Fibroblast of lung (primary cell): ENCODE results near the gene DDX25. TPM values are rescaled to one million over a fixed set of nuclear protein-coding genes. Genes with fewer than 3 reads are reported as not detected.

Experiments used
- DNase-seq, 2 donors: peaks; one replicate each; pipeline versions ENCODE4 v3.0.0 to v3.0.0-alpha.2; 2010; ENCODE audit warnings: low read depth in 2 of 2
- H2AFZ ChIP-seq: 2 replicates; pipeline ENCODE4 v1.5.1; 2012; ENCODE audit warnings: low read length, control low read depth, inconsistent platforms
- H3K27ac ChIP-seq: 2 replicates; pipeline ENCODE4 v1.5.1; 2011; ENCODE audit warnings: low read length, control low read depth; ENCODE audit not compliant: insufficient read depth
- H3K27me3 ChIP-seq: 2 replicates; pipeline ENCODE4 v1.5.1; 2011; ENCODE audit warnings: mild to moderate bottlenecking, low read length; ENCODE audit not compliant: control insufficient read depth, insufficient read depth
- H3K36me3 ChIP-seq: 2 replicates; pipeline ENCODE4 v1.5.1; 2011; ENCODE audit warnings: low read length; ENCODE audit not compliant: control insufficient read depth, insufficient read depth
- H3K4me1 ChIP-seq: 2 replicates; pipeline ENCODE4 v1.5.1; 2011; ENCODE audit warnings: low read length; ENCODE audit not compliant: control insufficient read depth, insufficient read depth; ENCODE audit errors: extremely low read depth
- H3K4me2 ChIP-seq: 2 replicates; pipeline ENCODE4 v1.5.1; 2011; ENCODE audit warnings: low read length, control low read depth; ENCODE audit not compliant: insufficient read depth; ENCODE audit errors: extremely low read depth
- H3K4me3 ChIP-seq, 4 experiments: fragments of 200-600 bp in 1 of 4; sonication (generic) in 1 of 4; replicated peaks in 1 of 4; 2 replicates each; pipeline ENCODE4 v1.5.1; 2011 to 2016; ENCODE audit warnings: low read length in 4 of 4, low read depth in 3 of 4, mild to moderate bottlenecking in 3 of 4, control low read depth in 2 of 4, inconsistent platforms in 1 of 4, mixed read lengths in 1 of 4; ENCODE audit not compliant: insufficient read depth in 1 of 4; ENCODE audit errors: control extremely low read depth in 1 of 4
- H3K79me2 ChIP-seq: 2 replicates; pipeline ENCODE4 v1.5.1; 2012; ENCODE audit warnings: mild to moderate bottlenecking, low read length, inconsistent platforms; ENCODE audit not compliant: control insufficient read depth, insufficient read depth
- H3K9ac ChIP-seq: 2 replicates; pipeline ENCODE4 v1.5.1; 2011; ENCODE audit warnings: mild to moderate bottlenecking, low read length, control low read depth; ENCODE audit not compliant: insufficient read depth
- H3K9me3 ChIP-seq: 2 replicates; pipeline ENCODE4 v1.5.1; 2012; ENCODE audit warnings: low read depth, low read length; ENCODE audit not compliant: control insufficient read depth, insufficient read depth
- H4K20me1 ChIP-seq: 2 replicates; pipeline ENCODE4 v1.5.1; 2011; ENCODE audit warnings: low read length; ENCODE audit not compliant: control insufficient read depth, insufficient read depth; ENCODE audit errors: extremely low read depth
- EZH2 ChIP-seq: IDR thresholded peaks from 2 replicates; pipeline ENCODE4 v1.5.1; 2012; ENCODE audit warnings: low read length, control low read depth, mild to moderate bottlenecking; ENCODE audit errors: missing control alignments
- polyA plus RNA-seq, 2 donors: library from polyadenylated mRNA; depleted of rRNA in 1 of 2; stranded (reverse) in 1 of 2; unstranded in 1 of 2; fragments of >200 nt; gene quantifications; 2 replicates each; pipeline ENCODE4 v1.2.1, GENCODE V29; 2011 to 2012; ENCODE audit warnings: missing spikeins in 1 of 2
- total RNA-seq: library from RNA; depleted of rRNA; stranded (reverse); fragments of >200 nt; gene quantifications from 2 replicates; pipeline ENCODE4 v1.2.1, GENCODE V29; 2014
- TF ChIP-seq, protein P1 (sequence below), 2 donors: IDR thresholded peaks in 1 of 2; conservative IDR thresholded peaks in 1 of 2; 1 replicate in 1 of 2; 2 replicates in 1 of 2; pipeline ENCODE4 v1.5.1; 2011 to 2012; ENCODE audit warnings: low read length in 2 of 2, control low read depth in 1 of 2, inconsistent platforms in 1 of 2, low read depth in 1 of 2, mild to moderate bottlenecking in 1 of 2

The DDX25 gene
- total and polyA plus RNA-seq, 2 donors (not counting 1 experiment from before 2014, with no cell fraction given) = not detected

DNA sequence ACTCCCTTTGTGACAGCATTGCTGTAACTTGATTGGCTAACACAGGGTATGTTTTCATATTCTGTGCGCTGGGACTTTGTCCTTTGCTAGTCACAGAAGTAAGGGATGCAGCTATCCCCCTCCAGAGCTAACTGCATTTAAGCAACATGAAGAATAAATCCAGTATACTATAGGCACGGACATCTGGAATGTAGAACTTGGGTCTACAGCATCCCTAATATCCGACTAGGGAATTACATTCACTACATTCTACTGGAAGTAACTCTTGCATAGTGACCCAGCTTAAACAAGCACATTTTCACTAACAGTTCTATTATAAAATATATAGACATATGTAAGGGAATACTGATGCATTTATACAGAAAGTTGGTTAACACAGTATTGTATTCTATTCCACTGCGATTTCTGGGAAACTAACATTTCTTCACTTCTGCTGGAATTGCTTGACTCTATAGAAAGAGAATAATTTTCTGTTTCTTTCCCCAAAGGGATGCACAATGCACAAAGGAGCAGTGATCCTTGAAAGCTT lies 54.6 kb downstream of the DDX25 start:
- no peak overlapping the region for H3K4me3 ChIP-seq
- no peaks in the 10 kb centered on the region for H3K9me3 ChIP-seq
- no peaks in the 10 kb centered on the region for H4K20me1 ChIP-seq
- no peaks in the 10 kb centered on the region for H3K36me3 ChIP-seq
- H2AFZ ChIP-seq = no peak overlapping the region
- no peak overlapping the region for H3K27ac ChIP-seq
- H3K9ac ChIP-seq = no peak overlapping the region
- no peak overlapping the region for H3K4me2 ChIP-seq
- H3K79me2 ChIP-seq = no peaks in the 10 kb centered on the region
- no peak for TF ChIP-seq EZH2
- TF ChIP-seq, protein P1, sequence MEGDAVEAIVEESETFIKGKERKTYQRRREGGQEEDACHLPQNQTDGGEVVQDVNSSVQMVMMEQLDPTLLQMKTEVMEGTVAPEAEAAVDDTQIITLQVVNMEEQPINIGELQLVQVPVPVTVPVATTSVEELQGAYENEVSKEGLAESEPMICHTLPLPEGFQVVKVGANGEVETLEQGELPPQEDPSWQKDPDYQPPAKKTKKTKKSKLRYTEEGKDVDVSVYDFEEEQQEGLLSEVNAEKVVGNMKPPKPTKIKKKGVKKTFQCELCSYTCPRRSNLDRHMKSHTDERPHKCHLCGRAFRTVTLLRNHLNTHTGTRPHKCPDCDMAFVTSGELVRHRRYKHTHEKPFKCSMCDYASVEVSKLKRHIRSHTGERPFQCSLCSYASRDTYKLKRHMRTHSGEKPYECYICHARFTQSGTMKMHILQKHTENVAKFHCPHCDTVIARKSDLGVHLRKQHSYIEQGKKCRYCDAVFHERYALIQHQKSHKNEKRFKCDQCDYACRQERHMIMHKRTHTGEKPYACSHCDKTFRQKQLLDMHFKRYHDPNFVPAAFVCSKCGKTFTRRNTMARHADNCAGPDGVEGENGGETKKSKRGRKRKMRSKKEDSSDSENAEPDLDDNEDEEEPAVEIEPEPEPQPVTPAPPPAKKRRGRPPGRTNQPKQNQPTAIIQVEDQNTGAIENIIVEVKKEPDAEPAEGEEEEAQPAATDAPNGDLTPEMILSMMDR (conservative IDR thresholded peaks at IDR 0.05 in 1 of 2, IDR thresholded peaks at IDR 0.05 in 1 of 2; ENCODE audit: low read depth in 1 of 2, low read length in 2 of 2) = no peak
- DNase-seq = no peak
- no peaks in the 10 kb centered on the region for H3K27me3 ChIP-seq
- H3K4me1 ChIP-seq = no peaks in the 10 kb centered on the region

- no peak overlapping the region for H3K27ac ChIP-seq
- H3K4me2 ChIP-seq = no peak overlapping the region
- H3K4me1 ChIP-seq = no peaks in the 10 kb centered on the region
- H3K4me3 ChIP-seq = no peak overlapping the region
- TF ChIP-seq EZH2 = no peak
- TF ChIP-seq, protein P1 (conservative IDR thresholded peaks at IDR 0.05 in 1 of 2, IDR thresholded peaks at IDR 0.05 in 1 of 2; ENCODE audit: low read depth in 1 of 2, low read length in 2 of 2) = no peak
- no peaks in the 10 kb centered on the region for H3K36me3 ChIP-seq
- no peaks in the 10 kb centered on the region for H4K20me1 ChIP-seq
- no peaks in the 10 kb centered on the region for H3K79me2 ChIP-seq
- H3K9ac ChIP-seq = no peak overlapping the region
- DNase-seq = no peak
- no peaks in the 10 kb centered on the region for H3K9me3 ChIP-seq
- H2AFZ ChIP-seq = no peak overlapping the region
- H3K27me3 ChIP-seq = no peaks in the 10 kb centered on the region
Observed at GRCh38 chr11:125959511-125959910, 55.2 kb downstream of the DDX25 start.

- H2AFZ ChIP-seq = no peak overlapping the region
- H3K4me2 ChIP-seq = no peak overlapping the region
- TF ChIP-seq, protein P1 (conservative IDR thresholded peaks at IDR 0.05 in 1 of 2, IDR thresholded peaks at IDR 0.05 in 1 of 2; ENCODE audit: low read depth in 1 of 2, low read length in 2 of 2) = no peak
- no peak for TF ChIP-seq EZH2
- no peaks in the 10 kb centered on the region for H3K36me3 ChIP-seq
- no peaks in the 10 kb centered on the region for H3K4me1 ChIP-seq
- no peaks in the 10 kb centered on the region for H3K27me3 ChIP-seq
- no peaks in the 10 kb centered on the region for H4K20me1 ChIP-seq
- no peaks in the 10 kb centered on the region for H3K79me2 ChIP-seq
- no peak overlapping the region for H3K27ac ChIP-seq
- no peak overlapping the region for H3K9ac ChIP-seq
- no peaks in the 10 kb centered on the region for H3K9me3 ChIP-seq
- no peak for DNase-seq
- no peak overlapping the region for H3K4me3 ChIP-seq
Observed at GRCh38 chr11:125959931-125960330, 55.6 kb downstream of the DDX25 start.
